B cell (primary cell): Measurements from ENCODE around the gene WNT11. TPM values are rescaled to one million over a fixed set of nuclear protein-coding genes. Genes with fewer than 3 reads are reported as not detected.

ENCODE experiments used
- ATAC-seq: fragments of 200-7000 bp; cut with Tn5 transposase; one replicate; pipeline ENCODE4 v1.10.0; 2021; ENCODE audit warnings: low read depth, mild to moderate bottlenecking, moderate number of reproducible peaks, moderate library complexity
- CTCF ChIA-PET: fragments of 350-600 bp; sonication (Branson Sonifier 250); formaldehyde crosslinking; loops from one replicate; lab custom pipeline; 2021; ENCODE audit warnings: antibody characterized with exemption, inconsistent platforms; lab: Charles Lee
- POLR2A ChIA-PET: fragments of 350-600 bp; sonication (Branson Sonifier 250); formaldehyde crosslinking; loops from one replicate; lab custom pipeline; 2021; ENCODE audit warnings: antibody characterized with exemption; lab: Charles Lee
- DNase-seq: peaks from one replicate; pipeline ENCODE4 v3.0.0; 2013
- H2AFZ ChIP-seq: 2 replicates; pipeline ENCODE4 v1.6.1; 2012; ENCODE audit warnings: mild to moderate bottlenecking, low read depth, low read length; ENCODE audit not compliant: insufficient read depth, poor library complexity, severe bottlenecking
- H3K27ac ChIP-seq, 2 donors: 1 replicate in 1 of 2; 2 replicates in 1 of 2; pipeline ENCODE4 v1.5.1; 2012 to 2013; ENCODE audit warnings: low read length in 2 of 2, mild to moderate bottlenecking in 2 of 2, moderate library complexity in 1 of 2
- H3K27me3 ChIP-seq, 4 experiments: fragments of 200-600 bp in 1 of 4; sonication (generic) in 1 of 4; replicated peaks in 1 of 4; 1 replicate in 2 of 4; 2 replicates in 2 of 4; pipeline versions ENCODE4 v1.6.1 to v1.7.0; 2013 to 2016; ENCODE audit warnings: low read length in 3 of 4, mild to moderate bottlenecking in 2 of 4, mixed read lengths in 1 of 4, moderate library complexity in 1 of 4; ENCODE audit not compliant: insufficient read depth in 4 of 4, control insufficient read depth in 3 of 4; ENCODE audit errors: control extremely low read depth in 1 of 4
- H3K36me3 ChIP-seq, 2 experiments: replicated peaks in 1 of 2; 1 replicate in 1 of 2; 2 replicates in 1 of 2; pipeline versions ENCODE4 v1.6.1 to v1.7.1; 2013; ENCODE audit warnings: low read length in 1 of 2; ENCODE audit not compliant: insufficient read depth in 2 of 2, control insufficient read depth in 1 of 2; ENCODE audit errors: control extremely low read depth in 1 of 2, extremely low read depth in 1 of 2
- H3K4me1 ChIP-seq, 2 donors: fragments of 200-600 bp in 1 of 2; sonication (generic) in 1 of 2; 1 replicate in 1 of 2; 2 replicates in 1 of 2; pipeline versions ENCODE4 v1.5.1 to v1.6.1; 2013 to 2017; ENCODE audit warnings: low read length in 2 of 2; ENCODE audit not compliant: control insufficient read depth in 2 of 2, insufficient read depth in 2 of 2
- H3K4me2 ChIP-seq: replicated peaks from 2 replicates; pipeline ENCODE3; 2012; ENCODE audit warnings: mild to moderate bottlenecking, low read depth, low read length; ENCODE audit not compliant: poor library complexity, severe bottlenecking
- H3K4me3 ChIP-seq, 5 experiments: fragments of 200-600 bp in 1 of 5; sonication (generic) in 1 of 5; 1 replicate in 3 of 5; 2 replicates in 2 of 5; pipeline versions ENCODE4 v1.5.1 to v1.7.0; 2011 to 2016; ENCODE audit warnings: low read length in 4 of 5, mild to moderate bottlenecking in 4 of 5, low read depth in 2 of 5, control low read depth in 1 of 5, moderate library complexity in 1 of 5; ENCODE audit not compliant: insufficient read depth in 1 of 5; ENCODE audit errors: control extremely low read depth in 1 of 5, extremely low read depth in 1 of 5
- H3K79me2 ChIP-seq: fragments of 200-600 bp; sonication (generic); one replicate; pipeline ENCODE4 v1.6.0; 2016; ENCODE audit warnings: low read length; ENCODE audit not compliant: control insufficient read depth, insufficient read depth
- H3K9ac ChIP-seq: fragments of 200-600 bp; sonication (generic); 2 replicates; pipeline ENCODE4 v1.6.1; 2017; ENCODE audit warnings: mild to moderate bottlenecking, low read length, moderate library complexity
- H3K9me3 ChIP-seq, 3 donors: one replicate each; pipeline versions ENCODE4 v1.6.1 to v1.7.1; 2013; ENCODE audit warnings: low read length in 2 of 3; ENCODE audit not compliant: control insufficient read depth in 2 of 3, insufficient read depth in 1 of 3; ENCODE audit errors: control extremely low read depth in 1 of 3
- H4K20me1 ChIP-seq: 2 replicates; pipeline ENCODE4 v1.6.0; 2012; ENCODE audit warnings: mild to moderate bottlenecking, low read length; ENCODE audit not compliant: insufficient read depth, control insufficient read depth, poor library complexity, severe bottlenecking
- H3K27ac Mint-ChIP-seq: one replicate; pipeline ENCODE4 v1.8.0; 2021; ENCODE audit warnings: mixed read lengths
- H3K27me3 Mint-ChIP-seq: one replicate; pipeline ENCODE4 v1.8.0; 2021; ENCODE audit warnings: mixed read lengths
- H3K4me1 Mint-ChIP-seq: one replicate; pipeline ENCODE4 v1.8.0; 2021; ENCODE audit warnings: mixed read lengths
- H3K4me3 Mint-ChIP-seq: one replicate; pipeline ENCODE4 v1.8.0; 2021; ENCODE audit warnings: mixed read lengths
- H3K9me3 Mint-ChIP-seq: one replicate; pipeline ENCODE4 v1.8.0; 2022; ENCODE audit warnings: mixed read lengths; ENCODE audit not compliant: insufficient read depth
- CTCF ChIP-seq: fragments of 200-600 bp; IDR thresholded peaks from one replicate; pipeline ENCODE4 v1.8.0; 2022; ENCODE audit warnings: antibody characterized with exemption, mild to moderate bottlenecking
- EZH2 ChIP-seq: IDR thresholded peaks from 2 replicates; pipeline ENCODE4 v1.6.1; 2012; ENCODE audit warnings: borderline replicate concordance, low read depth, mild to moderate bottlenecking, moderate library complexity, low read length; ENCODE audit not compliant: insufficient read depth, poor library complexity, severe bottlenecking
- WGBS: methylation state at CpG from one replicate; pipeline ENCODE4 v1.1.5; 2013; ENCODE audit warnings: missing lambda C conversion rate; ENCODE audit not compliant: insufficient coverage; 5-methylcytosine and 5-hydroxymethylcytosine counted together
- intact Hi-C: fragments of 100-400 bp; cut with micrococcal nuclease; formaldehyde crosslinking; loops from one replicate; pipeline ENCODE4 v1.10.0; 2022
- polyA plus RNA-seq: library from polyadenylated mRNA; depleted of rRNA; stranded (reverse); fragments of >200 nt; gene quantifications from 2 replicates; pipeline ENCODE4 v1.2.3, GENCODE V29; 2012
- total RNA-seq, 2 donors: library from RNA; stranded (reverse); fragments of 120-200 nt in 1 of 2; gene quantifications; 1 replicate in 1 of 2; 2 replicates in 1 of 2; pipeline versions ENCODE4 v1.2.3 to v1.2.4, GENCODE V29; 2013 to 2022

WNT11 gene
- total and polyA plus RNA-seq, 2 donors (not counting 1 experiment from before 2014, with no cell fraction given) = 0.39 TPM; not detected in 1

- Histone ChIP-seq H3K36me3 (no peaks in the 10 kb centered on the region), H2AFZ (no peak overlapping the region), H3K9me3 (no peaks in the 10 kb centered on the region), H3K79me2 (no peaks in the 10 kb centered on the region), H3K27me3 (no peaks in the 10 kb centered on the region), H3K27ac (no peak overlapping the region), H4K20me1 (no peaks in the 10 kb centered on the region), H3K4me3 (no peak overlapping the region), H3K4me2 (no peak overlapping the region), H3K9ac (no peak overlapping the region), H3K4me1 (peaks cover 18 to 21% of the 10 kb centered on the region in 2 donors)
- intact Hi-C loops = loop anchor here (10.0 kb wide), 1 partner anchor 425 kb away; no protein-coding TSS in a partner anchor
- no peaks in the 10 kb centered on the region for H3K27me3 Mint-ChIP-seq
- H3K4me3 Mint-ChIP-seq = no peak overlapping the region
- no peak for TF ChIP-seq CTCF
- no peak for TF ChIP-seq EZH2
- ChIA-PET CTCF (interaction anchor here (0.5 to 1.7 kb wide), 9 partner anchors 10 to 1980 kb away, joined by 3 to 7 read pairs (median 3); no protein-coding TSS in a partner anchor), POLR2A (no interaction called here)
- WGBS = 97% methylated on average over 4 of the region's 4 CpGs
- peaks cover 25% of the 10 kb centered on the region for H3K4me1 Mint-ChIP-seq
- no peak overlapping the region for H3K27ac Mint-ChIP-seq
- ATAC-seq (no peak), DNase-seq (no peak)
- no peaks in the 10 kb centered on the region for H3K9me3 Mint-ChIP-seq
These were observed 56.2 kb downstream of the WNT11 start for GRCh38 chr11:76150141-76150540.

DNA sequence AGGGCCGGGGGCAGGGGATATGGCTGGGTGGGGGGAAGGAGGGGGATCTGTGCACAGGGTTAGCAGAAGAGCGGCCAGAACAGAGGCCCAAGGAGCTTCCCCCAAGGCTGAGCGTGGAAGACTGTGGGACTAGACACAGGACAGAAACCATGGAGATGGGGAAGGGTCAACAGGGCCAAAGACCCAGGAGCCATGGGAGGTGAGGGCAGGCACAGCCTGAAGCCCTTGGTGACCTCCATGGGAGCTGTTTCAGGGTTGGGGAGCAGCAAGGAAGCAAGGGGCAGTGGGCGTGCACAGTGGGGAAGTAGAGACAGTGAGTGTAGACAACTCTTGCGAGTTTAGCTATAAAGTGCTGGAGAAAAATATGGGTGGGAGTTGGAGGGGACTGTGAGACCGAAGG, 56.6 kb downstream of the WNT11 start:
- no peaks in the 10 kb centered on the region for H3K9me3 Mint-ChIP-seq
- Histone ChIP-seq H3K27ac (no peak overlapping the region), H3K9me3 (no peaks in the 10 kb centered on the region), H3K4me1 (peaks cover 18 to 21% of the 10 kb centered on the region in 2 donors), H3K4me2 (no peak overlapping the region), H3K4me3 (no peak overlapping the region), H3K27me3 (no peaks in the 10 kb centered on the region), H3K79me2 (no peaks in the 10 kb centered on the region), H4K20me1 (no peaks in the 10 kb centered on the region), H3K36me3 (no peaks in the 10 kb centered on the region), H3K9ac (no peak overlapping the region), H2AFZ (no peak overlapping the region)
- no peak overlapping the region for H3K27ac Mint-ChIP-seq
- intact Hi-C loops = loop anchor here (10.0 kb wide), 1 partner anchor 425 kb away; no protein-coding TSS in a partner anchor
- POLR2A ChIA-PET = interaction anchor here (0.6 kb wide), 1 partner anchor 63 kb away, joined by 8 read pairs; no protein-coding TSS in a partner anchor
- 93% methylated on average over 6 of the region's 6 CpGs for WGBS
- DNase-seq (no peak), ATAC-seq (no peak)
- H3K27me3 Mint-ChIP-seq = no peaks in the 10 kb centered on the region
- H3K4me1 Mint-ChIP-seq = peaks cover 25% of the 10 kb centered on the region
- CTCF ChIA-PET = interaction anchor here (0.6 to 1.7 kb wide), 7 partner anchors 14 to 347 kb away, joined by 3 to 7 read pairs (median 3); no protein-coding TSS in a partner anchor
- no peak for TF ChIP-seq EZH2
- no peak overlapping the region for H3K4me3 Mint-ChIP-seq
